SK-MEL-5 (cell line): Measurements from ENCODE around the gene ZNF816. TPM values are rescaled to one million over a fixed set of nuclear protein-coding genes. Genes with fewer than 3 reads are reported as not detected.
A peak's percentile ranks its signal among the peaks of the same experiment; 100 is the strongest.
"Not testable (repeated sequence)": the region's sequence is repeated elsewhere in the genome, so short reads cannot be mapped to it uniquely, and the experiment has no call there.

Source experiments
- DNase-seq: peaks from one replicate; pipeline ENCODE4 v3.0.0-alpha.2; 2016; ENCODE audit warnings: low read depth, low spot score
- in situ Hi-C: cut with HindIII; loops from 2 replicates; pipeline ENCODE4 v1.10.0; 2016; ENCODE audit warnings: low sequenced_read_pairs, high pct_unique_total_duplicates, low pct_unique_long_range_greater_than_20kb
- total RNA-seq: library from RNA; depleted of rRNA; stranded (reverse); fragments of >200 nt; shearing (Covaris generic); gene quantifications from 2 replicates; pipeline ENCODE4 v1.2.3, GENCODE V29; 2014

Gene ZNF816
- total RNA-seq, 1 experiment from 2014 or later: 9.1 TPM

DNA sequence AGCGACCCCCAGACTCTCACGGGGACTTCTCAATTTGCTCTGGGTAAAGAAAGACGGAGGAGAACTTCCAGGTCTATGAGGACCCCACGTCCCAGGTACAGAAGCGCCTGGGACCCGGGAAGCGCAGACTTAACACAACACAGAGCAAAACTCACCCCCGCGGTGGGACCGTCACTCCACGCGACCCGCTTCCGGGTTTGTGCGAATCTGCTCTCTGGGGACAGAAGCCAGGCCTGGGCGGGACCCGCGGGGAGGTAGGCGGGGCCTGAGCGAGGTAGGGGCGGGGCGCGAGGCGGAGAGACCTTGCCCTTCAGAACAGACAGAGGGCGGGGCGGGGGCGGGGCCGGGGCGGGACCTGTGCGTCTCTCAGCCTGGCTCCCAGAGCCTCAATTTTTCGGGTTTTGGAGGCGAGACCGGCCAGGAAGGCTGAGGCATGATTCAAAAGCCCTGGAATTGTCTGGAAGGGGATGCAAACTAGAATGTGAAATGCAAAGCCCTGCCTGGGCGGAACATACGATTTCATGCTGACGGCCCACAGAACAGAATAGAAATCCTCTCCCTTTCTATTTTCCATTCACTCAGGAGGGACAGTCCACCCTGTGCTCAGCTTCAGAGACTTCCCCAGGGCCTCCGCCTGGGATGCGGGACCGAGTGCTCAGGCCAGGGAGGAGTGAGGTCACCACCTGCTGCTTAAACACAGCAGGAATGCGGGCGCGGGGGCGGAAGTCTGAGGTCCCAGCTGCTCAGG is 20.1 kb downstream of the ZNF816 start:
- peak; percentile 77 for DNase-seq
- in situ Hi-C loops: no loop called here

DNA sequence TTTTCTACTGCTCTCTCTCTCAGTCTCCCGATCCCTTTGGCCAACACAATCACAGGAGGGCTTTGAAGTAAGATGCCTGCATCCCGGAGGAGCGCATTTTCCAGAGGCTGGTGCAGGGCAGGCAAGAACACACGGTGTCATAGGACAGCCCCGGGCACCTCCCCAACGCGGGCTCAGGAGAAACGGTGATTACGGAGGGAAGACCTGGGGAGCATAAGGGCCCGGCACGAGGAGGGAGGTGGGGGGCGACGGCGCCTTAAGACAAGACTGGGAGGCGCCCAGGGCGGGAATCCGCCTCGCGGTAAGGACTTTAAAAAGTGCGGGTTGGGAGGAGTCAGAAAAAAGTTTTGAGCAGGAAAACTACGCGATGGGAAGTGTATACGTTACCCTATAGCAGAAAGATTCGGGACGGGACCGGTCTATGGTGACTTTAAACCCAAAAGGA is 20.7 kb downstream of the ZNF816 start:
- in situ Hi-C loops: no loop called here
- peak; percentile 1 for DNase-seq

DNA sequence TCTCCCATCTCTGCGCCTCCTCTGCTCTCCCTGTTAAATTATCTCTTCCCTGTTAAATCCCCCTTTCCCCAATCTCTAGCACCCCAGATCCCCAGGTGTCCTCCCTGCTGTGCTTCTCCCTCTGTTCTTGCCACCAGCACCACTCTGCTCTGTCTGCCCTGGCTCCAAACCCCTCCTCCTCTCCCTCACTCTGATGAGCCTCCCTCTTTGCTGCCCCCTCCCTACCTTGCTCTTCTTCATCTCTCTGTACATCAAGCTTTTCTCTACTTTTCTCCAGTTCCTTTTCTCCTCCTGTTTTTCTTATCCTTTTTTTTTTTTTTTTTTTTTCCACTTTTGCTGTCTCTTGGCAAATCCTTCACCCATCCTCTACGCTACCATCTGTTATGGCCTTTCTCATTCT is 21.2 kb downstream of the ZNF816 start:
- DNase-seq, in situ Hi-C loops: not testable (repeated sequence)

DNA sequence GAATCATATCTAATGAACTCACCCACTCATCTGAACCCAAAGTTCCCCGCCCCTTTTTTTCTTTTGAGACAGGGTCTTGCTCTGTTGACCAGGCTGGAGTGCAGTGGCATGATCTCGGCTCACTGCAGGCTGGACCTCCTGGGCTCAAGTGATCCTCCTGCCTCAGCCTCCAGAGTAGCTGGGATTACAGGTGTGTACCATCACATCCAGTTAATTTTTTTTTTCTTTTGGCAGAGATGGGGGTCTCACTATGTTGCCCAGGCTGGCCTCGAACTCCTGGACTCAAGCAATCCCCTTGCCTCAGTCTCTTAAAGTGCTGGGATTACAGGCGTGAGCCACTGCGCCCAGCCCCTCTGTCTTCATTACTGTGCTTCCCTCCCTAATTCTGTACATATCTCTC is 21.8 kb downstream of the ZNF816 start:
- DNase-seq, in situ Hi-C loops: not testable (repeated sequence)

DNA sequence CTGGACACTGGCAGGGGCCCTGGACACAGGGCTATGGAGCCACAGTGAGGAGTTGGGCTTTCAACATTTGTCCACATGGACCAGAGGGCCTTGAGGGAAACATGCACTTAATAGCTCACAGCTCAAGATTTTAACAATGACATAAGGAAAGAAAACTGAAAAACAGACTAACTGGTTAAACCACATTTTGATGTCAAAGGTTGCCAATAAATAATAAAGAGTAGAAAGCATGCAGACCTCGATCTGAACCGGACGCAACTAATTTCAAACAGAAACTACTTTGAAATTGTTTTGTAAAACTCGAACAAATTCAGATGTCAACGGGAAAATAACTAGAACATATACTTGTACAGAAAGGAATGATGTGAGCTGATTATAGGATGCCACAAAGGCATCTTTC is 23.9 kb downstream of the ZNF816 start:
- in situ Hi-C loops: no loop called here
- DNase-seq: no peak

DNA sequence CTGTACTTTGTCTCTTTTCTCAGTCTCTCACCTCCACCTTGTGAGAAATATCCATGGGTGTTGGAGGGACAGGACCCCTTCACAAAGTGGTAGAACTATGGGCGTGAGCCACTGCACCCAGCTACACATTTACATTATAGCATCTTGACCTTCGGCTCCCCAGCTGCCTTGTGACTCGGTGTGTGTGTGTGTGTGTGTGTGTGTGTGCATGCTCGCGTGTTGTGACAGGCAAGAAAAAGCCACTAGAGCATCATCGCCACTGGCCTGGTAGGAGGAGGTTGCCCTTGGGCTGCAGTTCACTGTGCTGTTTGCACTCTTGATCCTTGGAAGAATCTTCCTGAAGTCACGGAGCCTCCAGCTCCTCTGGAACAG is 25.7 kb downstream of the ZNF816 start:
- in situ Hi-C loops: no loop called here
- no peak for DNase-seq

DNA sequence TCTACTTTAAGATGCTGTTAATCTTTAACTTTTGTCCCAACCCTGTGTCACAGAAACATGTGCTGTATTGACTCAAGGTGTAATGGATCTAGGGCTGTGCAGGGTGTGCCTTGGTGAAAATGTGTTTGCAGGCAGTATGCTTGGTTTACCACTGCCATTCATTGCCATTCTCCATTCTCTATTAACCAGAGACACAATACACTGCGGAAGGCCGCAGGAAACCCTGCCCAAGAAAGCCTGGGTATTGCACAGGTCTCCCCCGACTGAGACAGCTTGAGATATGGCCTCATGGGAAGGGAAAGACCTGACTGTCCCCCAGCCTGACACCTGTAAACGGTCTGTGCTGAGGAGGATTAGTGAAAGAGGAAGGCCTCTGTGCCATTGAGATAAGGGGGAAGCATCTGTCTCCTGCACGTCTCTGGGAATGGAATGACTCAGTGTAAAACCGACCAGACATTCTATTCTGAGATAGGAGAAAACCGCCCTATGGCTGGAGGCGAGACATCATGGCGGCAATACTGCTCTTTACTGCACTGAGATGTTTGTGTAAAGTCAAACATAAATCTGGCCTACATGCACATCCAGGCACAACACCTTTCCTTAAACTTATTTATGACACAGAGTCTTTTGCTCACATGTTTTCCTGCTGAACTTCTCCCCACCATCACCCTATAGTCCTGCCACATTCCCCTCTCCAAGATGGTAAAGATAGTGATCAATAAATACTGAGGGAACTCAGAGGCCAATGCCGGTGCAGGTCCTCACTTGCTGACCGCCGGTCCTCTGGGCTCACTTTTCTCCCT is 26.3 kb downstream of the ZNF816 start:
- no peak for DNase-seq
- in situ Hi-C loops: no loop called here

DNA sequence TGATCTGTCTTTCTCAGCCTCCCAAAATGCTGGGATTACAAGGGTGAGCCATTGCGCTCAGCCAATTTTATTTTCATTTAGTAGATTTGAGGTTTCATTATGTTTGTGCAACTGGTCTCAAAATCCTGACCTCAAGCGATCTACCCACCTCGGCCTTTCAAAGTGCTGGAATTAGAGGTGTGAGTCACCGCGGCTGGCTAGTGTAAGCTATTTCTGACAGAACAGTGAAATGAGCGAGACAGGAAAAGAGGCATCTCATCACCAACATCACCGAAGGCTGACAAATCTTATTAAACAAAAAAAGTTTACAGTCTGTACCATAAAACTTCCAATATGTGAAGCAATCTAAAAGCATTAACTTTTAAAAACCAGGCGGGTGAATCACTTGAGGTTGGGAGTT is 27.2 kb downstream of the ZNF816 start:
- in situ Hi-C loops: no loop called here
- no peak for DNase-seq

DNA sequence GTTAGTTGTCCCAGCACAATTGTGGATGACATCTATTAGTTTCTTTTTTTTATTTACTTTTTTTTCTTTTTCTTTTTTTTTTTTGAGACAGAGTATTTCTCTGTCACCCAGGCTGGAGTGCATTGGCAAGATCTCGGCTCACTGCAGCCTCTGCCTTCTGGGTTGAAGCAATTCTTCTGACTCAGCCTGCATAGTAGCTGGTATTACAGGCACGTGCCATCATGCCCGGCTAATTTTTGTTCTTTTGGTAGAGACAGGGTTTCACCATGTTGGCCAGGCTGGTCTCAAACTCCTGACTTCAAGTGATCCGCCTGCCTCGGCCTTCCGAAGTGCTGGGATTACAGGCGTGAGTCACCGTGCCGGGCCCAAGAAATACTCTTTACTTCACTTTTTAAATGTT is 38.0 kb downstream of the ZNF816 start:
- DNase-seq, in situ Hi-C loops: not testable (repeated sequence)

DNA sequence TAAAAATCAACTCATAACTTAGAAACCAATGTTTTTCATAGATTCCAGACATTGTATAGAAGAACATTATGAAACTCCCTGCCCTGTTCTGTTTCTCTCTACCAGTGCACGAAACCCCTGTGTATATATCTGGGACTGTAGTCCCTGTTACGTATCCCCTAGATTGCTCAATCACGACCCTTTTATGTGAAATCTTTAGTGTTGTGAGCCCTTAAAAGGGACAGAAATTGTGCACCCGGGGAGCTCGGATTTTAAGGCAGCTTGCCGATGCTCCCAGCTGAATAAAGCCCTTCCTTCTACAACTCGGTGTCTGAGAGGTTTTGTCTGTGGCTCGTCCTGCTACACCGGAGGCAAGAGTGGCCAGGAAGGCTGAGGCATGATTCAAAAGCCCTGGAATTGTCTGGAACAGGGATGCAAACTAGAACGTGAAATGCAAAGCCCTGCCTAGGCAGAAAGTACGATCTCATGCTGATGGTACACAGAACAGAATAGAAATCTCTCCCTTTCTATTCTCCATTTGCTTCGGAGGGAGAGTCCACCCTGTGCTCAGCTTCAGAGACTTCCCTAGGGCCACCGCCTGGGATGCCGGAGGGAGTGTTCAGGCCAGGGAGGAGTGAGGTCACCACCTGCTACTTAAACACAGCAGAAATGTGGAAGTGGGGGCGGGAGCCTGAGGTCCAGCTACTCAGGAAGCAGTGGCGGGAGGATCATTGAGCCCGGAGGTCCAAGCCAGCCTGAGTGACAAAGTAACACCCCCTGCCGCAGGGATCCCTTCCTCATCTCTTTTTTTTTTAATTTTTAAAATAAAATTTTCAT is 38.7 kb downstream of the ZNF816 start:
- in situ Hi-C loops: no loop called here
- DNase-seq: no peak

DNA sequence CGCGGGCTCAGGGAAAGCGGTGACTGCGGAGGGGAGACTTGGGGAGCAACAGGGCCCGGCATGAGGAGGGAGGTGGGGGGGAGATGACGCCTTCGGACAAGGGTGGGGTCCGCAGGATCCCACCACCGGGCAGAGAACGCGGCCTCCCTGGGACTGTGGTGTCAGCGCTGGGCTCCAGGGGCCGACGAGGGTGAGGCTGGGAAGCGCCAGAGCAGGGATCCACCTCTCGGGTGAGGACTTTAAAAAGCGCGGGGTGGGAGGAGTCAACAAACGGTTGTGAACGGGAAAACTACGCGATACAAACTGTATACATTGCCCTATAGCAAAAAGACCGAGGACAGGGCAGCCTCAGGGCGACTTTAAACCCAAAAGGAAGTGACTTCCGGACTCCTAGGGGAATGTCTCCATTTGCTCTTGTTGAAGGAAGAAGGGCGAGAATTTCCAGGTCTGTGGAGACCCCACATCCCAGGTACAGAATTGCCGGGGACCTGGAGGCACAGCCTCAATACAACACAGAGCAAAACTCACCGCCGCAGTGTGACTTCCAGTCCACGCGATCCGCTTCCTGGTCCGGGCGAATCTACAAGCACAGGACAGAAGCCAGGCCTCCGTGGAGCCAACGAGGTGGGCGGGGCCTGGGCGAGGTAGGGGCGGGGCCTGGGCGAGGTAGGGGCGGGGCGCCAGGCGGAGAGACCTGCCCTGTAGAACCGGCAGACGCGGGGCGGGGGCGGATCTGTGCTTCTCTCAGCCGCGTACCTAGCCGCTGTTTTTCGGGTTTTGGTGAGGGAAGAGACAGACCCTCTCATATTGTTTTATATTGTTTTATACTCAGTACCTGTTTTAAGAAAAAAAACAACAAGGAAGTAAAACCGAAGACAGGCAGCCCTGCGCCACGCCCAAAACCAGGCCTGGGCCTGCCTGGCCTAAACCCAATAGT is 39.6 kb downstream of the ZNF816 start, which contains the start of gene ZNF888:
ZNF888 (minus strand) TSS at position 588 of the 937 bp plus-strand sequence. CDS start 5,555 bp downstream, outside the sequence.
- in situ Hi-C loops: no loop called here
- DNase-seq: peak; percentile 52

DNA sequence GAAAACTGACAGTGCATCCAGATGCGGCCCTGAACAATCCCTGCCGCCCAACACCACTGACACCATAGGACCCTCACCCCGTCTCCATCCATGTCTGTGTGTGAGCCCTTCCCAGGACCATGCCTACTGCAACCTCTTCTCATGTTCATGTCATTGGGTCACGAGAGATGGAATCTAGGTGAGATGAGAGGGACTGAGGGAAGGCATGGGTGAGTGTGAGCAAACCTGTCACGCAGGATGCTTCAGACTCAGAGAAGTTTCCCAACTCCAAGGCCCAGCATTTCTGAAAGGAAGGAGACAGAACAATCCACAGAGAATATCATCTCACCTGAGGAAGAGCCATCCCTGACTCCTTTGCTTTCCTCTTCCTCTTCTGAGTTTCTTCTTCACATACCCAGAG is 45.1 kb downstream of the ZNF816 start:
- in situ Hi-C loops: no loop called here
- no peak for DNase-seq

DNA sequence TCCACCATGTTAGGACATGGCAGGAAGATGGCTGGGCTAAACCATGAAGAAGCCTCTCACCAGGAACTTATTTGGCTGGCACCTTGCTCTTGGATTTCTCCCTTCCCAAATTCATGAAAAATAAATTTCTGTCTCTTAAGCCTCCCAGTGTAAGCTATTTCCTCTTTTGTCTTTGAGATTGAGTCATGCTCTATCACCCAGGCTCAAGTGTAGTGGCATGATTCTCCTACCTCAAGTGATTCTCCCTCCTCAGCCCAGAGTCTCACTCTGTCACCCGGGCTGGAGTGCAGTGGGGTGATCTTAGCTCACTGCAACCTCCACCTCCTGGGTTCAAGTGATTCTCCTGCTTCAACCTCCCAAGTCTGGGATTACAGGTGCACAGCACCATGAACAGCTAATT is 52.0 kb downstream of the ZNF816 start:
- DNase-seq: no peak
- in situ Hi-C loops: no loop called here

DNA sequence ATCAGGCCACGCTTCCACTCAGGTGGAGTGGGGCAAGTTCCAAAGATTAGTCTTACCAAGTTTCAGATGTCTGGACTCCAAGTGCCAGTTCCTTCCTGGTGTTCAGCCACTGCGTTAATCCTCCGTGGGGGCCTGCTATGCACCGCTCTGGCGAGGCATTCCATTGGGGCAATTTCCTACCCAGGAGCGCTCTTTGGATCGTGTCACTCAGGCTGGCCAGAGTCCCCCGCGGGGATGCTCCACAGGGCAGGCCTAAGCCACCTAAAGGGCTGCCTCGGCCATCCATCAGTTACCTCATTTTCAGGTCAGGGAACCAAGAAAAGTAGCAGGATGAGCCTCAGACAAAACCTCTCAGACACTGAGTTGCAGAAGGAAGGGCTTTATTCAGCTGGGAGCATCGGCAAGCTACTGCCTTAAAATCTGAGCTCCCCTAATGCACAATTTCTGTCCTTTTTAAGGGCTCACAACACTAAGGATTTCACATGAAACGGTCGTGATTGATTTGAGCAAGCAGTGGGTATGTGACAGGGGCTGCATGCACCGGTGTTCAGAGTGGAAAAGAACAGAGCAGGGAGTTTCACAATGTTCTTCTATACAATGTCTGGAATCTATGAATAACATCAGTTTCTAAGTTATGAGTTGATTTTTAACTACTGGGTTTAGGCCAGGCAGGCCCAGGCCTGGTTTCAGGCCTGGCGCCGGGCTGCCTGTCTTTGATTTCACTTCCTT is 58.5 kb downstream of the ZNF816 start:
- in situ Hi-C loops, DNase-seq: not testable (repeated sequence)

DNA sequence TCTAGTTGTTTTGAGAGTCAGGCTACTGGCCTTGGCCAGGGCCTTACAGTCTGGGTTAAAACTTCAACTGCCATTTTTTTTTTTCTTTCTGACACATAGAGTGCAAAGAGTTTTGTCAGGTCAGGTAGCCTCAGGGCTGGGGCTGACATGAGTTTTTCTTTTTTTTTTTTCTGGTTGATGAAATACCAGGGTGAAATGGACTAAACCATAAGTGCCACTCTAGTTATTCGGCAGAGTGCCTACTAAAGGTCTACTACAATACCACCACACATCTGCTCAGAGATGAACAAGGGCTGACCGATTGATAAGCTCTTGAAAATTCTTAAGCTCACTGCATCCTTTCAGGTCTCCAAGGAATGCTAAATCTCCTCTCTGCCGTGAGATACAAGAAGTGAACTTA is 60.8 kb downstream of the ZNF816 start:
- in situ Hi-C loops: no loop called here
- DNase-seq: no peak
